ENCODE results near the gene ZNF530. TPM values are rescaled to one million over a fixed set of nuclear protein-coding genes. Genes with fewer than 3 reads are reported as not detected.

The ZNF530 gene
- 4.8 to 6.2 TPM (median 5.4 TPM) in 5 replicates for total RNA-seq (2022; extraction: Qiagen RNA extraction)

GRCh38 chr19:57599761-57600383 is at the start of gene ZNF530:
Gene ZNF530, plus strand, starts transcription at chr19:57599885. Its CDS starts 4,461 bp downstream, at chr19:57604346.

GRCh38 chr19:57559404-57560025 is 40.2 kb upstream of the ZNF530 start, which contains the start of gene ZNF550:
Gene ZNF550, minus strand, starts transcription at chr19:57559863. Its CDS starts 181 bp downstream, at chr19:57559682.

GRCh38 chr19:57578487-57579205 is 21.0 kb upstream of the ZNF530 start, which contains the start of gene ZNF416:
Gene ZNF416, minus strand, starts transcription at chr19:57578911. Its CDS starts 207 bp downstream, at chr19:57578704.

GRCh38 chr19:57583521-57584416 is 15.9 kb upstream of the ZNF530 start, which contains the start of gene ZIK1:
Gene ZIK1, plus strand, starts transcription at chr19:57584145. Its CDS starts 212 bp downstream, at chr19:57584357.

GRCh38 chr19:57613941-57614743 is 14.5 kb downstream of the ZNF530 start, which contains the start of gene ZNF134:
Gene ZNF134, plus strand, starts transcription at chr19:57614242. Its CDS starts 5,227 bp downstream, at chr19:57619469.

GRCh38 chr19:57632987-57633831 is 33.5 kb downstream of the ZNF530 start, which contains the start of gene ZNF211:
Gene ZNF211, plus strand, starts transcription at chr19:57633168. Its CDS starts 179 bp downstream, at chr19:57633347.

Other genes starting within 250 kb of the ZNF530 start
- 1.8 to 2.5 TPM (median 2.0 TPM) in 5 replicates for gene ZNF304, start 248.6 kb upstream of the ZNF530 start, total RNA-seq (2022; extraction: Qiagen RNA extraction)
- gene TRAPPC2B, start 236.3 kb upstream of the ZNF530 start, total RNA-seq (2022; extraction: Qiagen RNA extraction) = 12.7 to 15.4 TPM (median 14.8 TPM) in 5 replicates
- 1.00 to 1.9 TPM (median 1.1 TPM) in 5 replicates for gene ZNF547, start 236.3 kb upstream of the ZNF530 start, total RNA-seq (2022; extraction: Qiagen RNA extraction)
- gene ZNF548, start 210.0 kb upstream of the ZNF530 start, total RNA-seq (2022; extraction: Qiagen RNA extraction) = 2.9 to 4.1 TPM (median 3.7 TPM) in 5 replicates
- gene ZNF17, start 188.7 kb upstream of the ZNF530 start, total RNA-seq (2022; extraction: Qiagen RNA extraction) = 4.3 to 7.3 TPM (median 5.2 TPM) in 5 replicates
- gene ZNF749, start 164.6 kb upstream of the ZNF530 start, total RNA-seq (2022; extraction: Qiagen RNA extraction) = 14.6 to 15.7 TPM (median 15.2 TPM) in 5 replicates
- 0.03 to 0.07 TPM (median 0.05 TPM) in 4 of 5 replicates, not detected in the other for gene VN1R1, start 142.7 kb upstream of the ZNF530 start, total RNA-seq (2022; extraction: Qiagen RNA extraction)
- 0.85 to 1.8 TPM (median 1.6 TPM) in 5 replicates for gene ZNF772, start 122.3 kb upstream of the ZNF530 start, total RNA-seq (2022; extraction: Qiagen RNA extraction)
- 5.6 to 7.5 TPM (median 6.5 TPM) in 5 replicates for gene ZNF419, start 112.1 kb upstream of the ZNF530 start, total RNA-seq (2022; extraction: Qiagen RNA extraction)
- 4.4 to 6.5 TPM (median 5.2 TPM) in 5 replicates for gene ZNF773, start 99.9 kb upstream of the ZNF530 start, total RNA-seq (2022; extraction: Qiagen RNA extraction)
- gene ZNF549, start 72.5 kb upstream of the ZNF530 start, total RNA-seq (2022; extraction: Qiagen RNA extraction) = 1.3 to 2.0 TPM (median 1.6 TPM) in 5 replicates
- gene ZNF550, start 40.0 kb upstream of the ZNF530 start, total RNA-seq (2022; extraction: Qiagen RNA extraction) = 2.8 to 3.9 TPM (median 3.4 TPM) in 5 replicates
- gene ZNF416, start 21.0 kb upstream of the ZNF530 start, total RNA-seq (2022; extraction: Qiagen RNA extraction) = 3.9 to 4.7 TPM (median 4.4 TPM) in 5 replicates
- gene ZIK1, start 15.7 kb upstream of the ZNF530 start, total RNA-seq (2022; extraction: Qiagen RNA extraction) = 0.07 TPM in 1 of 5 replicates, not detected in the others
- 7.3 to 9.0 TPM (median 8.3 TPM) in 5 replicates for gene ZNF134, start 14.4 kb downstream of the ZNF530 start, total RNA-seq (2022; extraction: Qiagen RNA extraction)
- gene ZNF211, start 33.3 kb downstream of the ZNF530 start, total RNA-seq (2022; extraction: Qiagen RNA extraction) = 5.3 to 6.4 TPM (median 6.2 TPM) in 5 replicates
- not detected in 5 replicates for gene ZSCAN4, start 69.0 kb downstream of the ZNF530 start, total RNA-seq (2022; extraction: Qiagen RNA extraction)
- 4.7 to 5.6 TPM (median 5.2 TPM) in 5 replicates for gene ZNF551, start 82.1 kb downstream of the ZNF530 start, total RNA-seq (2022; extraction: Qiagen RNA extraction)
- gene ZNF154, start 109.3 kb downstream of the ZNF530 start, total RNA-seq (2022; extraction: Qiagen RNA extraction) = not detected in 5 replicates
- 0.84 to 1.1 TPM (median 1.0 TPM) in 5 replicates for gene ZNF671, start 127.7 kb downstream of the ZNF530 start, total RNA-seq (2022; extraction: Qiagen RNA extraction)
- 4.8 to 5.8 TPM (median 5.4 TPM) in 5 replicates for gene ZNF776, start 146.9 kb downstream of the ZNF530 start, total RNA-seq (2022; extraction: Qiagen RNA extraction)
- 6.0 to 6.9 TPM (median 6.5 TPM) in 5 replicates for gene ZNF586, start 169.8 kb downstream of the ZNF530 start, total RNA-seq (2022; extraction: Qiagen RNA extraction)
- 4.5 to 6.0 TPM (median 5.1 TPM) in 5 replicates for gene ZNF552, start 215.0 kb downstream of the ZNF530 start, total RNA-seq (2022; extraction: Qiagen RNA extraction)
- gene ZNF587B, start 230.4 kb downstream of the ZNF530 start, total RNA-seq (2022; extraction: Qiagen RNA extraction) = 6.2 to 9.4 TPM (median 6.7 TPM) in 5 replicates
- 5.0 to 7.2 TPM (median 5.8 TPM) in 5 replicates for gene ZNF587, start 250.0 kb downstream of the ZNF530 start, total RNA-seq (2022; extraction: Qiagen RNA extraction)

All from A549 treated with AZD2906 at 1 μM for 4 hours (cell line).